Sigmoid colon (tissue), 4 donors: ENCODE measurements around the gene CCNYL1.

Source experiments
- CTCF ChIP-seq, 4 experiments: fragments of 450-650 bp in 3 of 4; fragments of 200-600 bp in 1 of 4; IDR thresholded peaks; one replicate each; pipeline ENCODE4 v1.5.1; 2016 to 2019; ENCODE audit warnings: antibody characterized with exemption in 4 of 4, mild to moderate bottlenecking in 3 of 4, moderate library complexity in 2 of 4
- EP300 ChIP-seq, 4 donors: sonication (generic); formaldehyde crosslinking; IDR thresholded peaks; one replicate each; pipeline ENCODE4 v1.6.1; 2017; ENCODE audit warnings: antibody characterized with exemption in 4 of 4
- POLR2A ChIP-seq, 2 donors: fragments of 450-650 bp; IDR thresholded peaks; one replicate each; pipeline ENCODE4 v1.6.1; 2016; ENCODE audit warnings: antibody characterized with exemption in 2 of 2, mild to moderate bottlenecking in 2 of 2, moderate library complexity in 2 of 2
- POLR2AphosphoS5 ChIP-seq, 4 donors: sonication (generic); formaldehyde crosslinking; IDR thresholded peaks; one replicate each; pipeline ENCODE4 v1.6.1; 2017; ENCODE audit warnings: antibody characterized with exemption in 4 of 4

DNA sequence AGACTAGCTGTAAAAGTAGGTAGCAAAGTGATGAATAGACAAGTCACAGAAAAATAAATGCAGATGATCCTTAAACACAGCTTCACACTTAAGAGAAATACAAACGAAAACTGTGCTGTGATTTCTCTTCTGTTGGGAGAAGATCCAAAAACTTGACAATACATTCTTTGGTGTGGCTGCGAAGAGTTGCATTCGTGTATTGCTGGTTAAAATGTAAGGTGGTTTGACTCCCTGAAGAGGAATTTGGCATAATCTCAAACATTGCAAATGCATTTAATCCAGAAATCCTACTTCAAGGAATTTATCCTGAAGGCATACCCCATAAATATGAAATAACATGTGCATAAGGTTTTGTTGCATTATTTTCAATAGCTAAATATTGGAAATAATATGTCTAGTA, 7.1 kb downstream of the CCNYL1 start:
- TF ChIP-seq CTCF (IDR thresholded peaks at IDR 0.05) (no peak), POLR2AphosphoS5 (IDR thresholded peaks at IDR 0.05) (no peak), EP300 (IDR thresholded peaks at IDR 0.05) (no peak), POLR2A (IDR thresholded peaks at IDR 0.05) (no peak)
